Measurements from ENCODE around the gene CPN2. TPM values are rescaled to one million over a fixed set of nuclear protein-coding genes. Genes with fewer than 3 reads are reported as not detected.

Gene CPN2
- total and polyA plus RNA-seq, 4 donors = 20.4 to 196 (median 128) TPM

DNA sequence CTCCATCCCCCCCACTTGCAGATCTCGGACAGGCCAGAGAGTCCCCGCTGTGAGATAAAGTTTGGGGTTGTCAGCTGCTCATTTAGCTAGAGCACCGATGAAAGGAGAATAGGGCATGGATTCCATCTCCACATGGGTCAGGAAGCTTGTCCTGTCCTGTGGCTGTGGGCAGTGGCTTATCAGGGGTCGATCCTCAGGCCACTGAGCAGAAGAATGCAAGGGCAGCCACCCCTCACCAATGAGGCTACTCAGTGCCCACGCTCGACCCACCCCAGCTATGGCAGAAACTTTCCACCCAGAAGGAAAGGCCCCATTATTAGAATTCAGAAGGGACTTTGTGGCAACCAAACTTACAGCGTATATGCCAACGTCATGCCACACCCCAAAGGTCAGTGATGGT is 43.3 kb downstream of the CPN2 start:
- no peak overlapping the region for H3K4me3 ChIP-seq (ENCODE audit: low read depth in 1 of 3, low read length in 3 of 3)
- peaks cover 0 to 4% (median 0%) of the 10 kb centered on the region in 4 donors for H3K4me1 ChIP-seq (ENCODE audit: control insufficient read depth in 4 of 4, insufficient read depth in 4 of 4, low read length in 3 of 4)
- TF ChIP-seq NR2F2 (IDR thresholded peaks at IDR 0.05) (no peak), JUND (IDR thresholded peaks at IDR 0.05) (no peak), HNF4G (IDR thresholded peaks at IDR 0.05) (no peak), TAF1 (conservative IDR thresholded peaks at IDR 0.05) (no peak), GABPA (IDR thresholded peaks at IDR 0.05 in 1 of 2, conservative IDR thresholded peaks at IDR 0.05 in 1 of 2) (no peak), YY1 (IDR thresholded peaks at IDR 0.05) (no peak), FOXA1 (IDR thresholded peaks at IDR 0.05) (no peak), FOXA2 (IDR thresholded peaks at IDR 0.05) (no peak), HNF4A (conservative IDR thresholded peaks at IDR 0.05) (no peak), SP1 (IDR thresholded peaks at IDR 0.05) (no peak), EGR1 (IDR thresholded peaks at IDR 0.05; ENCODE audit: low read depth in 2 of 2) (no peak), RXRA (IDR thresholded peaks at IDR 0.05) (no peak), RAD21 (IDR thresholded peaks at IDR 0.05) (no peak)
- TF ChIP-seq, protein P1, sequence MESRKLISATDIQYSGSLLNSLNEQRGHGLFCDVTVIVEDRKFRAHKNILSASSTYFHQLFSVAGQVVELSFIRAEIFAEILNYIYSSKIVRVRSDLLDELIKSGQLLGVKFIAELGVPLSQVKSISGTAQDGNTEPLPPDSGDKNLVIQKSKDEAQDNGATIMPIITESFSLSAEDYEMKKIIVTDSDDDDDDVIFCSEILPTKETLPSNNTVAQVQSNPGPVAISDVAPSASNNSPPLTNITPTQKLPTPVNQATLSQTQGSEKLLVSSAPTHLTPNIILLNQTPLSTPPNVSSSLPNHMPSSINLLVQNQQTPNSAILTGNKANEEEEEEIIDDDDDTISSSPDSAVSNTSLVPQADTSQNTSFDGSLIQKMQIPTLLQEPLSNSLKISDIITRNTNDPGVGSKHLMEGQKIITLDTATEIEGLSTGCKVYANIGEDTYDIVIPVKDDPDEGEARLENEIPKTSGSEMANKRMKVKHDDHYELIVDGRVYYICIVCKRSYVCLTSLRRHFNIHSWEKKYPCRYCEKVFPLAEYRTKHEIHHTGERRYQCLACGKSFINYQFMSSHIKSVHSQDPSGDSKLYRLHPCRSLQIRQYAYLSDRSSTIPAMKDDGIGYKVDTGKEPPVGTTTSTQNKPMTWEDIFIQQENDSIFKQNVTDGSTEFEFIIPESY (IDR thresholded peaks at IDR 0.05) = no peak
- TF ChIP-seq, protein P2, sequence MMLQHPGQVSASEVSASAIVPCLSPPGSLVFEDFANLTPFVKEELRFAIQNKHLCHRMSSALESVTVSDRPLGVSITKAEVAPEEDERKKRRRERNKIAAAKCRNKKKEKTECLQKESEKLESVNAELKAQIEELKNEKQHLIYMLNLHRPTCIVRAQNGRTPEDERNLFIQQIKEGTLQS (IDR thresholded peaks at IDR 0.05) = no peak
- TF ChIP-seq, protein P3, sequence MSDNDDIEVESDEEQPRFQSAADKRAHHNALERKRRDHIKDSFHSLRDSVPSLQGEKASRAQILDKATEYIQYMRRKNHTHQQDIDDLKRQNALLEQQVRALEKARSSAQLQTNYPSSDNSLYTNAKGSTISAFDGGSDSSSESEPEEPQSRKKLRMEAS (IDR thresholded peaks at IDR 0.05) = no peak
- TF ChIP-seq, protein P4, sequence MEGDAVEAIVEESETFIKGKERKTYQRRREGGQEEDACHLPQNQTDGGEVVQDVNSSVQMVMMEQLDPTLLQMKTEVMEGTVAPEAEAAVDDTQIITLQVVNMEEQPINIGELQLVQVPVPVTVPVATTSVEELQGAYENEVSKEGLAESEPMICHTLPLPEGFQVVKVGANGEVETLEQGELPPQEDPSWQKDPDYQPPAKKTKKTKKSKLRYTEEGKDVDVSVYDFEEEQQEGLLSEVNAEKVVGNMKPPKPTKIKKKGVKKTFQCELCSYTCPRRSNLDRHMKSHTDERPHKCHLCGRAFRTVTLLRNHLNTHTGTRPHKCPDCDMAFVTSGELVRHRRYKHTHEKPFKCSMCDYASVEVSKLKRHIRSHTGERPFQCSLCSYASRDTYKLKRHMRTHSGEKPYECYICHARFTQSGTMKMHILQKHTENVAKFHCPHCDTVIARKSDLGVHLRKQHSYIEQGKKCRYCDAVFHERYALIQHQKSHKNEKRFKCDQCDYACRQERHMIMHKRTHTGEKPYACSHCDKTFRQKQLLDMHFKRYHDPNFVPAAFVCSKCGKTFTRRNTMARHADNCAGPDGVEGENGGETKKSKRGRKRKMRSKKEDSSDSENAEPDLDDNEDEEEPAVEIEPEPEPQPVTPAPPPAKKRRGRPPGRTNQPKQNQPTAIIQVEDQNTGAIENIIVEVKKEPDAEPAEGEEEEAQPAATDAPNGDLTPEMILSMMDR (IDR thresholded peaks at IDR 0.05; ENCODE audit: low read depth, low read length, missing input control) = no peak
- TF ChIP-seq, protein P5, sequence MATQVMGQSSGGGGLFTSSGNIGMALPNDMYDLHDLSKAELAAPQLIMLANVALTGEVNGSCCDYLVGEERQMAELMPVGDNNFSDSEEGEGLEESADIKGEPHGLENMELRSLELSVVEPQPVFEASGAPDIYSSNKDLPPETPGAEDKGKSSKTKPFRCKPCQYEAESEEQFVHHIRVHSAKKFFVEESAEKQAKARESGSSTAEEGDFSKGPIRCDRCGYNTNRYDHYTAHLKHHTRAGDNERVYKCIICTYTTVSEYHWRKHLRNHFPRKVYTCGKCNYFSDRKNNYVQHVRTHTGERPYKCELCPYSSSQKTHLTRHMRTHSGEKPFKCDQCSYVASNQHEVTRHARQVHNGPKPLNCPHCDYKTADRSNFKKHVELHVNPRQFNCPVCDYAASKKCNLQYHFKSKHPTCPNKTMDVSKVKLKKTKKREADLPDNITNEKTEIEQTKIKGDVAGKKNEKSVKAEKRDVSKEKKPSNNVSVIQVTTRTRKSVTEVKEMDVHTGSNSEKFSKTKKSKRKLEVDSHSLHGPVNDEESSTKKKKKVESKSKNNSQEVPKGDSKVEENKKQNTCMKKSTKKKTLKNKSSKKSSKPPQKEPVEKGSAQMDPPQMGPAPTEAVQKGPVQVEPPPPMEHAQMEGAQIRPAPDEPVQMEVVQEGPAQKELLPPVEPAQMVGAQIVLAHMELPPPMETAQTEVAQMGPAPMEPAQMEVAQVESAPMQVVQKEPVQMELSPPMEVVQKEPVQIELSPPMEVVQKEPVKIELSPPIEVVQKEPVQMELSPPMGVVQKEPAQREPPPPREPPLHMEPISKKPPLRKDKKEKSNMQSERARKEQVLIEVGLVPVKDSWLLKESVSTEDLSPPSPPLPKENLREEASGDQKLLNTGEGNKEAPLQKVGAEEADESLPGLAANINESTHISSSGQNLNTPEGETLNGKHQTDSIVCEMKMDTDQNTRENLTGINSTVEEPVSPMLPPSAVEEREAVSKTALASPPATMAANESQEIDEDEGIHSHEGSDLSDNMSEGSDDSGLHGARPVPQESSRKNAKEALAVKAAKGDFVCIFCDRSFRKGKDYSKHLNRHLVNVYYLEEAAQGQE (IDR thresholded peaks at IDR 0.05) = no peak
- no peaks in the 10 kb centered on the region for H3K36me3 ChIP-seq (ENCODE audit: control insufficient read depth in 4 of 4, insufficient read depth in 3 of 4, low read depth in 1 of 4, low read length in 3 of 4)
- no peak overlapping the region for H3K9ac ChIP-seq (ENCODE audit: low read depth in 1 of 2, low read length in 2 of 2)
- WGBS = 96% methylated on average over 8 of the region's 8 CpGs
- no peaks in the 10 kb centered on the region for H3K9me3 ChIP-seq (ENCODE audit: control insufficient read depth in 4 of 4, low read length in 3 of 4)
- no peak for DNase-seq (ENCODE audit: low spot score)
- no peaks in the 10 kb centered on the region for H3K27me3 ChIP-seq (ENCODE audit: control insufficient read depth in 4 of 4, insufficient read depth in 4 of 4, low read length in 3 of 4)
- H3K27ac ChIP-seq (ENCODE audit: low read depth in 1 of 2, low read length in 2 of 2) = no peak overlapping the region

Data from liver (tissue), 9 donors.